Measurements from ENCODE around the gene TMEM37. TPM values are rescaled to one million over a fixed set of nuclear protein-coding genes. Genes with fewer than 3 reads are reported as not detected.

Gene TMEM37
- total RNA-seq, 1 experiment from 2014 or later = 2.3 TPM

DNA sequence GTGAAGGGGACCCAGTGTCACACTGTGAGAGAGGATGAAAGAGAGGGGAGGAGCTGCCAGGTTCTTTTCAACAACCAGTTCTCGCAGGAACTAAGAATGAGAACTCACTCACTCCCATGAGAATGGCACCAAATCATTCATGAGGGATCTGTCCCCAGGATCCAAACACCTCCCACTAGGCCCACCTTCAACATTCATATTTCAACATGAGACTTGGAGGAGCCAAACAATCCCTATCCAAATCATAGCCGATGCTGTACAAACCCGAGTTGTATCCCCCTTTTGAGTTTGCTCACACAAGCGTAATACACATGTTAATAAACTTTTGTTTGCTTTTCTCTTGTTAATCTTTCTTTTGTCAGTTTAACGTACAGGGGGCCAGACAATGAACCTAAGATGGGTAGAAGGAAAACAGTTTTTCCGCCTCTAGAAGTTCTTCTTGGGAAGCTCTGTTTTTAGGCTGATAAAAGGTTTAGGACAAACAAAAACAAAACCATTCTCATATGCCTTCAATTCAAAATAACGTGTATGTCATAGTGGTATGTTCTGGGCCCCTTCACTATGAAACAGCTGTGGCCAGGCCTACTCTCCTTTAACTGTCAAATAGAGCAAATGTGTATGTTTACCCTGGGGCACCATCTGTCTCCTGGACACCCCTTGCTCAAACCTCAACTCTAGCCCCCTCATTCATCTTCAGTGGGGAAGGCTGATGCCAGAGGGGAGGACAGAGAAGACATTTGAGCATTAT, 9.1 kb upstream of the TMEM37 start:
- ChIA-PET RAD21 (ENCODE audit: low non-redundant PET in 1 of 2, low total read pairs in 2 of 2, uncharacterized antibody in 2 of 2, unreplicated experiment in 2 of 2) (no interaction called here), CTCF (no interaction called here), POLR2A (no interaction called here)
- intact Hi-C loops (cut with micrococcal nuclease) = no loop called here
- Histone ChIP-seq H3K4me1 (ENCODE audit: control insufficient read depth in 1 of 2, insufficient read depth in 2 of 2, low read length in 2 of 2) (no peaks in the 10 kb centered on the region), H3K9me2 (ENCODE audit: insufficient read depth) (no peaks in the 10 kb centered on the region), H3K27me3 (ENCODE audit: insufficient read depth, low read length) (no peaks in the 10 kb centered on the region), H3K9me3 (ENCODE audit: control insufficient read depth in 1 of 2, insufficient read depth in 1 of 2, low read depth in 1 of 2, low read length in 2 of 2) (peaks cover 3 to 4% of the 10 kb centered on the region in 2 experiments; a peak in 2 of 4 replicates), H3K27ac (ENCODE audit: low read depth, low read length) (no peak overlapping the region), H4K20me1 (ENCODE audit: insufficient read depth) (no peaks in the 10 kb centered on the region), H3K9ac (ENCODE audit: low read length) (no peak overlapping the region), H3K4me2 (ENCODE audit: low read length) (no peak overlapping the region), H3K4me3 (replicated peaks in 1 of 2; ENCODE audit: low read depth in 1 of 2, low read length in 2 of 2) (no peak overlapping the region), H3K79me2 (ENCODE audit: insufficient read depth, low read length) (no peaks in the 10 kb centered on the region), H2AFZ (ENCODE audit: low read depth, low read length, poor library complexity, severe bottlenecking) (no peak overlapping the region), H3K36me3 (ENCODE audit: control insufficient read depth in 1 of 2, insufficient read depth in 2 of 2, low read length in 2 of 2) (no peaks in the 10 kb centered on the region)
- TF ChIP-seq, protein P1, sequence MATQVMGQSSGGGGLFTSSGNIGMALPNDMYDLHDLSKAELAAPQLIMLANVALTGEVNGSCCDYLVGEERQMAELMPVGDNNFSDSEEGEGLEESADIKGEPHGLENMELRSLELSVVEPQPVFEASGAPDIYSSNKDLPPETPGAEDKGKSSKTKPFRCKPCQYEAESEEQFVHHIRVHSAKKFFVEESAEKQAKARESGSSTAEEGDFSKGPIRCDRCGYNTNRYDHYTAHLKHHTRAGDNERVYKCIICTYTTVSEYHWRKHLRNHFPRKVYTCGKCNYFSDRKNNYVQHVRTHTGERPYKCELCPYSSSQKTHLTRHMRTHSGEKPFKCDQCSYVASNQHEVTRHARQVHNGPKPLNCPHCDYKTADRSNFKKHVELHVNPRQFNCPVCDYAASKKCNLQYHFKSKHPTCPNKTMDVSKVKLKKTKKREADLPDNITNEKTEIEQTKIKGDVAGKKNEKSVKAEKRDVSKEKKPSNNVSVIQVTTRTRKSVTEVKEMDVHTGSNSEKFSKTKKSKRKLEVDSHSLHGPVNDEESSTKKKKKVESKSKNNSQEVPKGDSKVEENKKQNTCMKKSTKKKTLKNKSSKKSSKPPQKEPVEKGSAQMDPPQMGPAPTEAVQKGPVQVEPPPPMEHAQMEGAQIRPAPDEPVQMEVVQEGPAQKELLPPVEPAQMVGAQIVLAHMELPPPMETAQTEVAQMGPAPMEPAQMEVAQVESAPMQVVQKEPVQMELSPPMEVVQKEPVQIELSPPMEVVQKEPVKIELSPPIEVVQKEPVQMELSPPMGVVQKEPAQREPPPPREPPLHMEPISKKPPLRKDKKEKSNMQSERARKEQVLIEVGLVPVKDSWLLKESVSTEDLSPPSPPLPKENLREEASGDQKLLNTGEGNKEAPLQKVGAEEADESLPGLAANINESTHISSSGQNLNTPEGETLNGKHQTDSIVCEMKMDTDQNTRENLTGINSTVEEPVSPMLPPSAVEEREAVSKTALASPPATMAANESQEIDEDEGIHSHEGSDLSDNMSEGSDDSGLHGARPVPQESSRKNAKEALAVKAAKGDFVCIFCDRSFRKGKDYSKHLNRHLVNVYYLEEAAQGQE (IDR thresholded peaks at IDR 0.05; ENCODE audit: low read depth) = no peak
- TF ChIP-seq ELF1 (IDR thresholded peaks at IDR 0.05; ENCODE audit: borderline replicate concordance, low read depth) (no peak), CBX3 (IDR thresholded peaks at IDR 0.05; ENCODE audit: low read depth) (no peak), POLR2A (IDR thresholded peaks at IDR 0.05; ENCODE audit: borderline replicate concordance, extremely low read depth, insufficient read depth, insufficient read length) (no peak), CTCF (IDR thresholded peaks at IDR 0.05 in 2 of 3, conservative IDR thresholded peaks at IDR 0.05 in 1 of 3; ENCODE audit: borderline replicate concordance in 1 of 3, insufficient read depth in 1 of 3, low read depth in 2 of 3, low read length in 2 of 3) (no peak), RAD21 (IDR thresholded peaks at IDR 0.05; ENCODE audit: low read depth) (no peak), ZFX (IDR thresholded peaks at IDR 0.05) (no peak), YY1 (IDR thresholded peaks at IDR 0.05; ENCODE audit: extremely low read depth, insufficient replicate concordance, low read depth, low read length) (no peak)
- BruUV-seq (replicated peaks) = no TSS peak
- ATAC-seq (no peak), DNase-seq (ENCODE audit: low read depth, low spot score) (no peak)

All from HCT116 (cell line).